WTC11 (cell line): ENCODE data around the gene GNLY. TPM values are rescaled to one million over a fixed set of nuclear protein-coding genes. Genes with fewer than 3 reads are reported as not detected.

Experiments
- ATAC-seq: fragments of 200-7000 bp; cut with Tn5 transposase; 2 replicates; pipeline ENCODE4 v1.10.0; 2021; ENCODE audit warnings: mild to moderate bottlenecking, moderate library complexity
- CTCF ChIA-PET: fragments of 300-600 bp; sonication (Branson Sonifier 250); formaldehyde crosslinking; loops from one replicate; lab custom pipeline; 2021; ENCODE audit warnings: antibody characterized with exemption; lab: Charles Lee
- POLR2A ChIA-PET: fragments of 350-600 bp; sonication (Branson Sonifier 250); formaldehyde crosslinking; loops from one replicate; lab custom pipeline; 2021; ENCODE audit warnings: antibody characterized with exemption; lab: Charles Lee
- DNase-seq: peaks from one replicate; pipeline ENCODE4 v3.0.0; 2021; ENCODE audit warnings: low spot score
- H3K27ac Mint-ChIP-seq: 2 replicates; pipeline ENCODE4 v1.8.0; 2021; ENCODE audit warnings: mixed read lengths
- H3K27me3 Mint-ChIP-seq: 2 replicates; pipeline ENCODE4 v1.8.0; 2021; ENCODE audit warnings: low read depth, mild to moderate bottlenecking, moderate library complexity, mixed read lengths
- H3K36me3 Mint-ChIP-seq: 2 replicates; pipeline ENCODE4 v1.8.0; 2021; ENCODE audit warnings: mixed read lengths
- H3K4me1 Mint-ChIP-seq: 2 replicates; pipeline ENCODE4 v1.8.0; 2022; ENCODE audit warnings: mixed read lengths
- H3K4me3 Mint-ChIP-seq: 2 replicates; pipeline ENCODE4 v1.8.0; 2021; ENCODE audit warnings: mild to moderate bottlenecking, moderate library complexity, mixed read lengths
- H3K9me3 Mint-ChIP-seq: 2 replicates; pipeline ENCODE4 v1.8.0; 2021; ENCODE audit warnings: mixed read lengths
- CDX4 ChIP-seq: fragments of 250-450 bp; sonication (Bioruptor Pico); IDR thresholded peaks from 2 replicates; pipeline ENCODE4 v1.9.0; 2021; ENCODE audit warnings: moderate library complexity, mild to moderate bottlenecking, inconsistent platforms, borderline replicate concordance
- CTCF ChIP-seq: fragments of 200-600 bp; IDR thresholded peaks from 2 replicates; pipeline ENCODE4 v1.8.0; 2022; ENCODE audit warnings: antibody characterized with exemption
- ERG ChIP-seq: fragments of 250-450 bp; sonication (Bioruptor Pico); IDR thresholded peaks from 2 replicates; pipeline ENCODE4 v1.8.0; 2021; ENCODE audit warnings: mild to moderate bottlenecking
- FOXP4 ChIP-seq: sonication (generic); formaldehyde crosslinking; IDR thresholded peaks from 2 replicates; pipeline ENCODE4 v1.8.0; 2022; ENCODE audit warnings: mild to moderate bottlenecking, missing genetic modification reagents
- NFATC4 ChIP-seq: fragments of 250-450 bp; sonication (Bioruptor Pico); IDR thresholded peaks from 2 replicates; pipeline ENCODE4 v1.9.0; 2021; ENCODE audit warnings: mild to moderate bottlenecking
- RELA ChIP-seq: sonication (generic); formaldehyde crosslinking; IDR thresholded peaks from 2 replicates; pipeline ENCODE4 v1.8.1; 2022; ENCODE audit warnings: missing genetic modification reagents, mild to moderate bottlenecking, borderline replicate concordance
- TEAD1 ChIP-seq: sonication (generic); formaldehyde crosslinking; IDR thresholded peaks from 2 replicates; pipeline ENCODE4 v1.8.0; 2022; ENCODE audit warnings: mild to moderate bottlenecking, missing genetic modification reagents
- ZNF121 ChIP-seq: sonication (generic); formaldehyde crosslinking; IDR thresholded peaks from 2 replicates; pipeline ENCODE4 v1.8.0; 2023; ENCODE audit warnings: missing genetic modification reagents
- ZNF219 ChIP-seq: sonication (generic); formaldehyde crosslinking; IDR thresholded peaks from 2 replicates; pipeline ENCODE4 v1.8.0; 2023; ENCODE audit warnings: missing genetic modification reagents, mild to moderate bottlenecking, borderline replicate concordance
- ZNF396 ChIP-seq: fragments of 250-450 bp; sonication (Bioruptor Pico); IDR thresholded peaks from 2 replicates; pipeline ENCODE4 v1.8.0; 2021; ENCODE audit warnings: mild to moderate bottlenecking, moderate library complexity, borderline replicate concordance
- ZNF423 ChIP-seq: fragments of 250-450 bp; sonication (Bioruptor Pico); IDR thresholded peaks from 2 replicates; pipeline ENCODE4 v2.1.2; 2022; ENCODE audit warnings: mild to moderate bottlenecking, moderate library complexity
- ZNF425 ChIP-seq: fragments of 250-450 bp; sonication (Bioruptor Pico); conservative IDR thresholded peaks from 2 replicates; pipeline ENCODE4 v1.9.0; 2021; ENCODE audit warnings: mild to moderate bottlenecking
- ZNF512 ChIP-seq: sonication (generic); formaldehyde crosslinking; IDR thresholded peaks from 2 replicates; pipeline ENCODE4 v1.8.1; 2022; ENCODE audit warnings: missing genetic modification reagents, borderline replicate concordance
- total RNA-seq: library from RNA; stranded (reverse); gene quantifications from 3 replicates; pipeline ENCODE4 v1.2.3, GENCODE V29; 2021

Gene GNLY
- total RNA-seq, 1 experiment from 2014 or later: not detected

- TF ChIP-seq ERG (CRISPR knock-in tag) (no peak), NFATC4 (no peak), CDX4 (no peak)
- TF ChIP-seq, all 79 proteins: peak for 0
Measured at GRCh38 chr2:85714841-85715240, 20.7 kb downstream of the GNLY start (continued).

DNA sequence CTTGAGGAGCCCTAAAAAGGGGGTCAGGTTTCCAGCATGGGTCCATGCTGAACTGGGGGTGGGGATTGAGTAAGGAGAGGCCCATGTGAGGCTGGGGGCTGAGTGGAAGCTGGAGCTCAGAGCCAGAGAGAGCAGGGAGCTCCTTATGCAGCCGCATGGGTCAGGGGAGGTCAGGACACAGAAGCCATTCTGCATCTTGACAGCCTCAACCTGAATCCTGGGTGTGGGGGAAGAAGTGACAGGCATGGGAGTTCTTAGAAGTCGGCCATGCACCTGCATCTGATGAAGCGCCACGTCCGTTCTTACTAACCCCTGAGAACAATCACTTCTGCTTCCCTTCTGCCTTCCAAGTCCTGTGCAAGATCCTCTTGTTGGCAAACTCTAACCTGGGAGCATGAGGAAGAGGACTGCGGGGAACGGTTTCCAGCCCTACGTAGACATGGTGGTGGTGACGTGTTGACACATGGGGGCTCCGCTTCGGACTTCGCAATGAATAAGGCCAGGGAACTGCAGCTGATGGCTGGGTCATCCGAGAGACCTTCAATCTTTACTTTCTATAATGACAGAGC lies 22.3 kb downstream of the GNLY start:
- no peaks in the 10 kb centered on the region; the same call in none of the 2 replicates for H3K27me3 Mint-ChIP-seq
- ChIA-PET POLR2A (no interaction called here), CTCF (interaction anchor here (0.6 to 1.5 kb wide), 4 partner anchors 9 to 276 kb away, joined by 3 to 7 read pairs (median 6); no protein-coding TSS in a partner anchor)
- H3K4me3 Mint-ChIP-seq: no peak overlapping the region
- no peak for TF ChIP-seq ZNF423 (CRISPR knock-in tag)
- TF ChIP-seq TEAD1 (CRISPR knock-in tag): no peak
- TF ChIP-seq CTCF: no peak
- no peak for TF ChIP-seq ZNF121 (CRISPR knock-in tag)
- TF ChIP-seq CDX4: no peak
- no peak for TF ChIP-seq RELA (CRISPR knock-in tag)
- TF ChIP-seq ZNF512 (CRISPR knock-in tag): no peak
- ATAC-seq: no peak
- DNase-seq: no peak
- no peak overlapping the region for H3K27ac Mint-ChIP-seq
- H3K36me3 Mint-ChIP-seq: no peaks in the 10 kb centered on the region
- peaks cover 11% of the 10 kb centered on the region for H3K9me3 Mint-ChIP-seq
- no peaks in the 10 kb centered on the region for H3K4me1 Mint-ChIP-seq

- Mint-ChIP-seq H3K4me1 (no peaks in the 10 kb centered on the region), H3K4me3 (no peak overlapping the region), H3K9me3 (peaks cover 11% of the 10 kb centered on the region), H3K27me3 (no peaks in the 10 kb centered on the region; the same call in none of the 2 replicates), H3K36me3 (no peaks in the 10 kb centered on the region), H3K27ac (no peak overlapping the region)
- no peak for TF ChIP-seq FOXP4
- TF ChIP-seq ZNF219 (CRISPR knock-in tag): no peak
- TF ChIP-seq ZNF425 (CRISPR knock-in tag): no peak
- no peak for TF ChIP-seq ZNF396
- ATAC-seq (no peak), DNase-seq (no peak)
- ChIA-PET CTCF (interaction anchor here (0.6 to 1.2 kb wide), 2 partner anchors 11 to 390 kb away, joined by 3 read pairs; no protein-coding TSS in a partner anchor), POLR2A (no interaction called here)
Measured at GRCh38 chr2:85717308-85718008, 23.3 kb downstream of the GNLY start.
